Neural cell (in vitro differentiated cells): ENCODE results near the gene OGFOD2.

Experiments
- CTCF ChIP-seq: fragments of 450-650 bp; IDR thresholded peaks from 2 replicates; pipeline ENCODE4 v1.5.1; 2014; ENCODE audit warnings: antibody characterized with exemption, mild to moderate bottlenecking, moderate library complexity; ENCODE audit not compliant: poor library complexity, severe bottlenecking
- EP300 ChIP-seq: fragments of 450-650 bp; conservative IDR thresholded peaks from 2 replicates; pipeline ENCODE4 v1.6.1; 2014; ENCODE audit warnings: antibody characterized with exemption, mild to moderate bottlenecking, moderate library complexity; ENCODE audit not compliant: poor library complexity, severe bottlenecking
- POLR2AphosphoS5 ChIP-seq: IDR thresholded peaks from 2 replicates; pipeline ENCODE4 v1.6.1; 2012
- TAF1 ChIP-seq: IDR thresholded peaks from 2 replicates; pipeline ENCODE4 v1.6.1; 2012; ENCODE audit warnings: low read depth

GRCh38 chr12:122996188-122996601 lies 21.2 kb downstream of the OGFOD2 start:
- no peak for TF ChIP-seq POLR2AphosphoS5
- TF ChIP-seq CTCF: no peak
- TF ChIP-seq TAF1: no peak
- TF ChIP-seq EP300: no peak
